ENCODE results near the gene DELE1.

DELE1 gene

DNA sequence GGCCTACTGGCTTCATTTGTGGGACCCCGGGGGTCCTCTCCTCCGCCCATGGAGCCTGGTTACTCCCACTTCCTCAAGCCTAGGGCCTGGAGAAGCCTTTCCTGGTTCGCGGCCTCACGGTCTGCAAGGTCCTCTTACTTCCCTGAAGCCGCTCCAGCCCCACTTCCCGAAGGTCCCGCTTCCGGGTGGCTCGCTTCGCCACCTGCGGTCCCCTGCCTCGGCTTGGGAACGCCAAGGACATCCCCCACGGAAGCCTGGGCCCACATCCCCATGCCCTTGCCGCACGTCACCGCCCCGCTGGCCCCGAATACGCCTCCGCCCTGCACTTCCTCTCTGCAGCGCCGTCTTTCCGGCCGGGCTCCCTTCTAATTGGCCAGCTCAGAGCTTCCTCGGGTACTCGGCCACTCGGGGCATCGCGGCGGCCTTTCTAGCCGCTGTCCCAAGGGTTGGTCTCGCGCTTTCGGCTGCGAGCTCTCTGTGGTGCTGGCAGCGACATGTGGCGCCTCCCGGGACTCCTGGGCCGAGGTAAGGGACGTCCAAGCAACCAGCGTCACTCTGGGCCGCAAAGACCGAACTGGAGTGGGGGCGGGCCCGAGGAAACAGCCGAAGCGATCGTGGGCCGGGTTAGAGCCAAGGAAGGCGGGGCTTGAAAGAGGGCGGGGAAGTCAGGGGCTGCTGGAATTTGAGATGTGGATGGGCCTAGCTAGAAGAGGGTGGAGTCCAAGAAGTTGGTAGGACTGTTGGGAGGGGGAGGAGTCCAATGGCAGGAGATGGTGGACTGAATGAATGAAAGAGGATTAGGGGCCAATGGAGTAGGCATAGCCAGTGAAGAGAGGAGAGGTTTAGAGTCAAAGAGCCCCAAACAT is at the start of gene DELE1:
DELE1 (plus strand) TSS at position 424 of the 866 bp plus-strand sequence; CDS start at position 495, 71 bp downstream.
- peak; percentile 95 for DNase-seq

GRCh38 chr5:141873933-141874261 is 49.8 kb upstream of the DELE1 start:
- DNase-seq = no peak

DNA sequence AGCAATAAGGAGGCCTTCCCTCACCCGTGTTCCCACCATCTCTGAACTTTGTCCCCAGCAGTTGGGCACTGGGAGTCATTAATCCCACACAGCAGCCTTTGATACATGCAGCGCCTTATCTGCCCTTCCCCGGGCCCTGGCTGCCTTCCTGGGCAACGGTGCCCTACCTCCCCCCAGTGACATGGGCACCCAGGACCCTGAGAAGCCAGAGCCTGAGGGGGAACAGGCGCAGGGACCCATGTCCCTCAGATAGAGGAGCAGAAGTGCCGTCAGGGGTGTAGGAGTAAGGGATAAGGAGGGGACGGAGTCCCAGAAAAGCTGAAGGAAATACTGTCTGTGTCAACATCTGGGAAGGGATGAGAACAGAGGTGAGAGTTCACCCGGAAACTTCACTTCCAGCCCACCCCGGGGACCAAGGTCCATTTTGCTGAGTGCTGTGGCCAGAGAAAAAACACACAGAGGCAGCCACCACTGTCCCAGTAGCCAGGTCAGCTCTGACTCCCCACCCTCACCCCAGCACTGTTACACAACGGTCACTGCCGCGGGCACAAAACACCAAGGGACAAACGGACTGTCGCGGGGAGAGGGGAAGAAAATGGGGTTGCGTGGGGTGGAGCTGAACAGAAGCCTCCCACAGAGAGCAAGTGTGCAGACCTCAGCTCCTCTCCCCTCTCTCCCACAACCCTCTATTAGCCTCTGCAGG is 49.3 kb upstream of the DELE1 start:
- DNase-seq = no peak

GRCh38 chr5:141875022-141875740 is 48.5 kb upstream of the DELE1 start:
- no peak for DNase-seq

GRCh38 chr5:141875795-141876627 is 47.7 kb upstream of the DELE1 start:
- DNase-seq = no peak

DNA sequence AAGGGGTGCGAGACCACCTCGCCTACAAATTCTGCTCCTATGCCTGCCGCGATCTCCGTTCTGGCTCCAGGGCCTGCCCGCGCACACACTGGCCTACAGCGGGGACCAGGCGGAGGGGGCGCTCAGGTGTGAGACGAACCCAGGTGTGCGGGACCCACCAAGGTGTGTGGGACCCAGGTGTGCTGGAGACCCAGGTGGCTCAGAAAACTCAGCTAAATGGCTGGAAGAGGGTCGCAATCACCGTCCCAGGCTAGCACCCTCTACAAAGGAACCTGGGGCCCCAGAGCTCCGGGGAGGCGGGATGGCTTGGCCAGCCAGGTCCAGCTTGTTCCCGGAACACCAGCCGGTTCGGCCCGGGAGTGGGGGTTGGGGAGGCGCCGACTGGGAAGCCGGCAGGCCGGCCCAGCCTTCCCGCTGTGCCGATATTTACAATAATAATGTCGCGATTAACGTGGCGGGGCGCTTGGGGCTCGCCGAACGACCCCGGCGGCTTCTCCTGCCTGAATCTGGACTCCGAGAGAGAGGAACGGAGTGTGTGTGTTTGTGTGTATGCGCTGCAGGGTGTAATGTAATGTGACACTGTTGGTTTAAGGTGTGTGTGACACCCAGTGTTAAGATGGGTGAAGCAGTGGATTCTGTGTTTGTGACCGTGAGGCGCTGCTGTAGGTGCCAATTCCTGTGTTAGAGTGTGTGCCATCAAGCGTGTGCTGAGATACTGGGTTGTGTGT is 46.9 kb upstream of the DELE1 start:
- no peak for DNase-seq

DNA sequence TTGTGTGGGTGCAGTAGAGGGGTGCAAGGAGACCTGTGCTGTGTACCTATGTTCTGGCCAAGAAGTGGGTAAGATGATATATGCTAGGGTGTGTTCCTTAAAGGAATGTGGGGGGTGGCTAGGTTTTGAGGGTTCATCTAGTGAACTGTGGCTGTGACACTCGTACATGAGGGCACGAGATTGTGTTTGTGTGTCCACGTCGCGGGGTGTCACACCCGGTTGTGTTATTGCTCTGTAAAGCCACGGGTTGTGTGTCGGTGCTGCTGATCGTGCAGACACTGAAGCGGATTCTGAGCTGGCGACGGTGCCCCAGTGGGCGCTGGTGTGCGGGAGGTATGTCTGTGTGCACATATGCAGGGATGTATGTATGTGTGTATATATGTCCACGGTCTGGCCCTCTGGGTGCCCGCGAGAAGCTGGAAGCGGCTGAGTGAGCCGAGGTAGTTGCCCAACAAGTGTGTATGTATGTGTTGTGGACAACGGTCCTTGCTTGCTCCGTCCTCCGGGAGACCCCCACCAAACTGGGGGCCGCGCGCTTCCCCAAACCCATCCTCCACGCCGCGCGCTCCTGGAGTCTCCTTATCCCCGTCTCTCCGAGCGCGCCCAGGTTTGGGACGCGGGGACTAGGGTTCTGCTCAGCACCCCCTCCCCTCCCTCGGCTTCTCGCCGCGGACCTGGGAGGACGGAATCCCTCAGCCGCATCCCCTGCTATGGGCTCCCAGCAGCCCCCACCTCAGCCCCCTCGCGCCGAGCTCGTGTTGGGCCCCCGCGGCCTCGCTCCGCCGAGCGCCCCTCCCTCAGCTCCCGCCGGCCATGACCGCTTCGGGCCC is 46.1 kb upstream of the DELE1 start:
- DNase-seq = peak; percentile 26

- peak; percentile 27 for DNase-seq
These were observed 45.4 kb upstream of the DELE1 start, which contains the start of gene PCDH1 for GRCh38 chr5:141878186-141878710. TSS of gene PCDH1 (minus strand) at chr5:141878410. CDS start at chr5:141878262, 148 bp downstream.

GRCh38 chr5:141878711-141879425 is 44.8 kb upstream of the DELE1 start:
- peak; percentile 80 for DNase-seq

DNA sequence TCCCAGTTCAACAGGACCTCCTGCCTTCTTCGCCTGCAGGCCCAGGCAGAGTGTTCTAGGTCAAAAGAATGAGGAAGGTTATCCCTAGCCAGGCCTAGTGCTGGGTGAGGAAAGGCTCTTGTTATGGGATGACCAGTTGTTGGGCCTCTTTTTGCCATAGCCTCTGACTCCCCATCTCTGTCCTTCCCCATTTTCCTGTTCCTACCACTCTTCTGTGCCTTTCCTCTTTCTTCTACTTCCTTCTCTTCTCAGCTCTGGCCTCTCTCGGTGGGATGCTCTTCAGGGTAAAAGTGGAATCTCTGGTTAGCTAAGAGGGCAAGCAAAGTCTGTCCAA is 44.3 kb upstream of the DELE1 start:
- DNase-seq = no peak

DNA sequence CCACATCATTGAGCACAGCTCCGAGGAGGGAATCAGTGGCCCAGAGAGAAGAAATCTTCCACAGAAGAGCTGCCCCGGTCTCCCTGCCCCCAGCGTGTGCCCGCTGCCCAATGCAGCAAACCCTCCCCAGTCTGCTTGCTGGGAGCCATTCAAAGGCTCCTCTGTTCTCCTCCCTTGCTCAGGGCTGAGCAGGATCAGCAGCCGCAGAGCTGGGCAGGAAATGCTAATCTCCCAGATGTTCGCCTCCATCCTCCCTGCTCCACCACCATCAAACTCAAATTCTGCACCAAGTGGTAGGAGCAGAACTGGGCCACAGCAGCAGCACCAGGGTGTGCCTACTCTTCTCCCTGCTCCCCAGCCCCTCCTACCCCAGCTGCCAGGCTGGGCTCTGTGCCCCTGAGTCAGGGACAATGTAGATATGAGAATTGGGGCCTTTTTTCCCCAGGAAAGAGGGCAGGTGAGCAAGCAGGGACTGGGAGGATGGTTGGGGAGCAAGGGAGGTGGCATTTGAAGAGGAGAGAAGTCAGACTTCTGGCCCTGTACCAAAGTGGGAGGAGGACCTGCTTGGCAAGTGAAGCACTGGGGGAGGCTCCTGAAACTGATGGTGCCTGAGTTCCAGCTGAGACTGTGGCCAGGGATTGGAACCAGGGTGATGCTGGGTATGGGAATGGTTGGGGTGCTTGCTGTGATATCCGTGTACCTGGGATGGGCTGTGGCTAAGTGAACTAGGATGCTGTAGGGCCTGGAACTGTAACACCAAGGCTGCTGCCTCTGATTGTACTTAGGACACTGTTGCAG is 43.5 kb upstream of the DELE1 start:
- no peak for DNase-seq

DNA sequence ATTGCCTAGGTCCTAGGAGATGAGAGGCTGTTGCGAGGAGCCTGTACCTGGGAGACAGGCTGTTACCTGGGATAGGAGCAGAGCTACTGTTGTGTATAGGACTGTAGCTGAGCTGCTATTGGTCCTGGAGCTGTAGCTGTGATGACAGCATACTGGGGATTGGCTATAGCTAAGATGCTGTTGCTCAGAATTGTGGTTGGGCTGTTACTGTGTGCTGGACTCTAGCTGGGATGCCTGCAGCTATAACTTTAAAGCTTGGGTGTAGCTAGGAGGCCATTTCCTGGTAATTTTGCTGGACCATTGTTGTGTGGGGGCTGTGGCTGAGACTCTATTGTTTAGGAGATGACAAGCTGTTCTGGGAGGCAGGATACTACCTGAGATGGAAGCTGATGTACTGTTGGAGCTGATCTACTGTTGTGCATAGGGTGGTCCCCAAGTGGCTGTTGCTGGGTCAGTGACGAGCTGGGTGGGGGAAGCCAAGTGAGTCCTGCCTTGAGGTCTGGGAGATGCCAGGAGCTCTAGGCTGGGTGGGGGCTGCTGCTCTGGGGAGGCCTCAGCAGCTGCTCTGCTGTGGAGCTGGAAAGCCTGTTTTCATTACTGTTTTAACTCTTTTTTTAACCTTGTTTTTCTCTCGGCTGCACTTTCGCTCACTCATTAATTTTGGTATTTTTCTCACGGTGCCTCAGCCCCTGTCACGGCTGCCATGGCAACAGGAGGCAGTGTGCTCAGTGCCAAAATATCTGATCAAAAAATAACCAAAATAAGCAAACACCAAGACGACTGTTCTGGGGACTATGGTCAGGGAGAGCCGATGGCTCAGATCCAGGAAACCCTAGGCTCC is 42.5 kb upstream of the DELE1 start:
- no peak for DNase-seq

GRCh38 chr5:141881886-141882285 is 41.8 kb upstream of the DELE1 start:
- no peak for DNase-seq

DNA sequence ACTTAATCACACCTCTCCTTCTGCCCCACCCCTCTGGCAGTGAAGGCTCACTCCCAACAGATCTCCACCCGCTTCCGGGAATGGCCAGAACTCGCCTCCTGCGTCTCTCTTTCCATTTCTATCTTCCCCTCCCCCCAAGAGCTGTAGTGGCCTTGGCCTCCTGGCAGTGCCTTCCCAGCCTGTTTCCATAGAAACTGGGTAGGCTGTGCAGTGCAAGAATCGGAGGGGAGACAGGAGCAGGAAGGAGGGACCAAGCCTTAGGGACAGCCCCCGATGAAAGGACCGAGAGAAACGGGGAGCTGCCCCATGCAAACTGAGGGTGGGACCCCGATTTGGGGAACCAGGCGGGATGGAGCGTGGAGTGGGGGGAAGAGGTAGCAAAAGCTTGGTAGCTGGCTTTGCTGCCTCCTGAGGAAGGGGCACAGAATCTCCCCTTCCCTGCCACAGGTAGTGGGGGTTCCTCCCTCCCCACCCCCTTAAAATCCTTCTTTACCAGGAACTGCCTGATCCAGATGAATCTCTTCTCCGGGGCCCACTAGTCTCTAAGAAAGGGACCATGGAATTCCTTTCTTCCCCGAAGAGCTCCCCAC is 41.0 kb upstream of the DELE1 start:
- no peak for DNase-seq

DNA sequence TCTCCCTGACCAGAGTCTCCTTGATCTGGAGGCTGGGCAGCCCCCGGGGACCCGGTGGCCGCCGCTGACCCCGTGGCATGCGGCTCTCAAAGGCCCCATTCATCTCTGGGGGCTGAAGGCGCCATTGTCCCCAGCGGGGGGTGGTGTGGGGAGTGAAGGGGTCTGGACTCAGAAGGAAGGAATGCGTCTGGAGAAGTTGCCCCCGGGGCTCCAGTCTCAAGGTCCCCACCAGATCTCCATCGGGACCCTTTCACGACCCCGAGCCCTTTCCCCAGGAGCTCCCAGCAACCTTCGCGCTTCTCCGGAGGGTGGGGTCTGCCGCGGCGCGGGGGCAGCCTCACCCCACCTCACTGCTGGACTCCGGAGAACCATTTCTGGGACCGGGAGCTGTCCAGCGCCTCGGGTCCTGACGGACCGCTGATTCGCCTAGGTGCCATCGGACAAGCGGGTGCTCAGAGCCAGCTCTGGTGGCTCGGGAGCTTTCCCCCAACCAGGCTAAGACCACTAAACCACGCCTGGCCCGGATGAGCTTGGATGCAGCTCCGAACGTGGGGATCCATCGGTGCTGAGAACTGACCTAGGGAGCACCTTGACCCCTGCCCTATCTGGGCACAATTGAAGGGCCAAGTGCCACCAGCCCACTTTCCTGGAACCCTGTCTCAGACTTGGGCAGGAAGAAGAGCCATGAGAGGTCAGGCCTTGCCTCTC is 40.3 kb upstream of the DELE1 start:
- DNase-seq = no peak

DNA sequence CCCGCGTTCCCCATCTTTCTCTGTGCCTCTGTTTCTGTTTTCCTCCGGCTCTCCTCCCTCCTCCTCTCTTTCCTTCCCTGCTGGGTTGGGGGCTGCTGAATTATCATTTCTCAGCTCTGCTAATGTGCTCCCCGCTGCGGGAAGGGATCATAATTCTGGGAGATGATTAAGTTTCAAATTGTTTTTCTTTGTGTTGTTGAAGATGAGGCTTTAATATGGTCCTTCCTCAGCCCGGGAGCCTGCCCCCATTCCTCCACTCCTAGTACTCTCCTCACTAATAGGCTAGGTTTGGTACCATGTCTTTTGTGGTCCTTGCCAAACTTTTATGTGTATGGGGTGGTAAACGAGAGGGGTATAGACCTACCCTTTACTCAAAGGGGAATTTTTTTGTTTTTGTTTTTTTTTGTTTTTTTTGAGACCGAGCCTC is 39.8 kb upstream of the DELE1 start:
- DNase-seq = no peak

GRCh38 chr5:141889282-141889871 is 34.3 kb upstream of the DELE1 start:
- no peak for DNase-seq
